HG02885 (cell line): ENCODE results near the gene BBX.
A peak's percentile ranks its signal among the peaks of the same experiment; 100 is the strongest.

ENCODE experiments used
- ATAC-seq: cut with Tn5 transposase; IDR thresholded peaks from one replicate; pipeline ENCODE4 v1.9.1; 2021; ENCODE audit warnings: mild to moderate bottlenecking; ENCODE audit not compliant: unreplicated experiment, poor library complexity

Gene BBX

GRCh38 chr3:107643038-107643883 lies 120.5 kb downstream of the BBX start:
- peak; percentile 69 for ATAC-seq

- no peak for ATAC-seq
Observed at GRCh38 chr3:107644631-107645030, 121.9 kb downstream of the BBX start.

GRCh38 chr3:107650788-107651187 lies 128.0 kb downstream of the BBX start:
- peak; percentile 52 for ATAC-seq

- peak; percentile 76 for ATAC-seq
Observed at GRCh38 chr3:107651782-107652181, 129.0 kb downstream of the BBX start.

- ATAC-seq = no peak
Observed at GRCh38 chr3:107654218-107654617, 131.5 kb downstream of the BBX start.

- no peak for ATAC-seq
Observed at GRCh38 chr3:107657971-107658370, 135.2 kb downstream of the BBX start.

GRCh38 chr3:107660306-107660976 lies 137.7 kb downstream of the BBX start:
- no peak for ATAC-seq

GRCh38 chr3:107661447-107662123 lies 138.8 kb downstream of the BBX start:
- ATAC-seq = peak; percentile 76

- ATAC-seq = no peak
Observed at GRCh38 chr3:107662124-107662507, 139.4 kb downstream of the BBX start.

- ATAC-seq = no peak
Observed at GRCh38 chr3:107662586-107662985, 139.8 kb downstream of the BBX start.

GRCh38 chr3:107663266-107663665 lies 140.5 kb downstream of the BBX start:
- ATAC-seq = no peak

GRCh38 chr3:107664614-107665013 lies 141.9 kb downstream of the BBX start:
- no peak for ATAC-seq

GRCh38 chr3:107665351-107665750 lies 142.6 kb downstream of the BBX start:
- ATAC-seq = no peak

- ATAC-seq = no peak
Observed at GRCh38 chr3:107666853-107667252, 144.1 kb downstream of the BBX start.

GRCh38 chr3:107668416-107668815 lies 145.7 kb downstream of the BBX start:
- no peak for ATAC-seq

- ATAC-seq = no peak
Observed at GRCh38 chr3:107668963-107669362, 146.2 kb downstream of the BBX start.

GRCh38 chr3:107669669-107670068 lies 146.9 kb downstream of the BBX start:
- ATAC-seq = no peak

- ATAC-seq = no peak
Observed at GRCh38 chr3:107670986-107671385, 148.2 kb downstream of the BBX start.

GRCh38 chr3:107674371-107674770 lies 151.6 kb downstream of the BBX start:
- no peak for ATAC-seq

GRCh38 chr3:107675233-107675900 lies 152.6 kb downstream of the BBX start:
- peak; percentile 58 for ATAC-seq
